Trophoblast cell (in vitro differentiated cells and primary cell): ENCODE results near the gene TNFRSF12A.
"Not testable (repeated sequence)": the region's sequence is repeated elsewhere in the genome, so short reads cannot be mapped to it uniquely, and the experiment has no call there.

ENCODE experiments used
- DNase-seq, 2 donors: peaks; one replicate each; pipeline ENCODE4 v3.0.0-alpha.2; 2016
- H2AFZ ChIP-seq: 2 replicates; pipeline ENCODE4 v1.6.1; 2013; ENCODE audit warnings: low read length, moderate library complexity, mild to moderate bottlenecking; ENCODE audit not compliant: insufficient read depth, poor library complexity
- H2AK5ac ChIP-seq: 2 replicates; pipeline ENCODE4 v1.6.1; 2013; ENCODE audit warnings: mild to moderate bottlenecking, low read length
- H2BK120ac ChIP-seq: 2 replicates; pipeline ENCODE4 v1.6.1; 2013; ENCODE audit warnings: low read length, mild to moderate bottlenecking, moderate library complexity; ENCODE audit not compliant: insufficient read depth, poor library complexity
- H2BK12ac ChIP-seq: 2 replicates; pipeline ENCODE4 v1.6.1; 2013; ENCODE audit warnings: mild to moderate bottlenecking, low read length, moderate library complexity
- H2BK5ac ChIP-seq: 2 replicates; pipeline ENCODE4 v1.6.1; 2013; ENCODE audit warnings: low read length, low read depth, moderate library complexity, mild to moderate bottlenecking; ENCODE audit not compliant: poor library complexity
- H3K14ac ChIP-seq: 2 replicates; pipeline ENCODE4 v1.6.1; 2013; ENCODE audit warnings: mild to moderate bottlenecking, low read length
- H3K18ac ChIP-seq: 2 replicates; pipeline ENCODE4 v1.6.1; 2013; ENCODE audit warnings: mild to moderate bottlenecking, low read length
- H3K23ac ChIP-seq: 2 replicates; pipeline ENCODE4 v1.6.1; 2013; ENCODE audit warnings: low read length
- H3K27ac ChIP-seq: 2 replicates; pipeline ENCODE4 v1.5.1; 2013; ENCODE audit warnings: low read depth, mild to moderate bottlenecking, inconsistent platforms, low read length, moderate library complexity
- H3K27me3 ChIP-seq: 2 replicates; pipeline ENCODE4 v1.6.1; 2013; ENCODE audit warnings: inconsistent platforms, mild to moderate bottlenecking, low read length, moderate library complexity; ENCODE audit not compliant: insufficient read depth
- H3K36me3 ChIP-seq, 2 experiments: 1 replicate in 1 of 2; 2 replicates in 1 of 2; pipeline ENCODE4 v1.6.1; 2013; ENCODE audit warnings: low read length in 2 of 2, mild to moderate bottlenecking in 2 of 2, moderate library complexity in 1 of 2; ENCODE audit not compliant: insufficient read depth in 2 of 2, control insufficient read depth in 1 of 2
- H3K4ac ChIP-seq: 2 replicates; pipeline ENCODE4 v1.6.1; 2013; ENCODE audit warnings: low read depth, mild to moderate bottlenecking, low read length, moderate library complexity
- H3K4me1 ChIP-seq, 2 experiments: 1 replicate in 1 of 2; 2 replicates in 1 of 2; pipeline ENCODE4 v1.6.1; 2013; ENCODE audit warnings: low read length in 2 of 2, mild to moderate bottlenecking in 2 of 2, moderate library complexity in 1 of 2; ENCODE audit not compliant: insufficient read depth in 2 of 2, control insufficient read depth in 1 of 2
- H3K4me2 ChIP-seq: 2 replicates; pipeline ENCODE4 v1.6.1; 2013; ENCODE audit warnings: inconsistent platforms, mild to moderate bottlenecking, low read length, moderate library complexity
- H3K4me3 ChIP-seq: 2 replicates; pipeline ENCODE4 v1.5.1; 2013; ENCODE audit warnings: mild to moderate bottlenecking, low read depth, low read length, inconsistent platforms
- H3K79me1 ChIP-seq: one replicate; pipeline ENCODE4 v1.6.1; 2013; ENCODE audit warnings: low read length
- H3K79me2 ChIP-seq: 2 replicates; pipeline ENCODE4 v1.6.1; 2013; ENCODE audit warnings: low read length, mild to moderate bottlenecking; ENCODE audit not compliant: control insufficient read depth, insufficient read depth, poor library complexity
- H3K9ac ChIP-seq: 2 replicates; pipeline ENCODE4 v1.6.1; 2013; ENCODE audit warnings: mild to moderate bottlenecking, low read length
- H3K9me3 ChIP-seq: 2 replicates; pipeline ENCODE4 v1.6.1; 2013; ENCODE audit warnings: low read depth, mild to moderate bottlenecking, control low read depth, inconsistent platforms, low read length; ENCODE audit not compliant: insufficient read depth
- H4K12ac ChIP-seq: 2 replicates; pipeline ENCODE4 v1.6.1; 2013; ENCODE audit warnings: low read depth, mild to moderate bottlenecking, low read length, moderate library complexity
- H4K8ac ChIP-seq: 2 replicates; pipeline ENCODE4 v1.6.1; 2013; ENCODE audit warnings: low read depth, mild to moderate bottlenecking, low read length, moderate library complexity
- H4K91ac ChIP-seq: one replicate; pipeline ENCODE4 v1.6.1; 2013; ENCODE audit warnings: low read depth, mild to moderate bottlenecking, low read length, moderate library complexity
- WGBS: extraction: QIAGEN DNeasy Blood & Tissue Kit; methylation state at CpG from one replicate; pipeline ENCODE4 v1.1.7; 2013; ENCODE audit warnings: missing lambda C conversion rate; ENCODE audit not compliant: insufficient read length, insufficient coverage; ENCODE audit errors: extremely low coverage; 5-methylcytosine and 5-hydroxymethylcytosine counted together

TNFRSF12A gene

DNA sequence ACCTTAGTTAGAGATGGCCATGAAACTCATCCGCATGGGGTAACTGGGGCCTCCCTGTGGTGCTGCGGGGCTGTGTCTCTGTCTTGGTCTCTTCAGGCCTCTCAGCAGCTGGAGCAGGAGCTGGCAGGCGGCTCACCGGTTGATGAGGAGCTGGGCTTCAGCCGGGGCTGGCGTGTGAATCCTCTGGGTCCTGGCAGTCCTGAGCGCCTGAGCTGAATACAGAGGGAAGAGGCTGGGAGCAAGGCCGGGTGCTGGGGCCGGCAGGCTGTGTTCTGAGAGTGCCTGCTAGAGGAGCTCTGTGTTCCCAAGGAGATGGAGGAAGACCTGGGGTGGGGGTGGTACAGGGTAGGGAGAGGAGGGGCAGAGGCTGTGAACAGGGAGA lies 35.6 kb downstream of the TNFRSF12A start:
- no CpG with 5 or more reads among the region's 9 CpGs for WGBS

DNA sequence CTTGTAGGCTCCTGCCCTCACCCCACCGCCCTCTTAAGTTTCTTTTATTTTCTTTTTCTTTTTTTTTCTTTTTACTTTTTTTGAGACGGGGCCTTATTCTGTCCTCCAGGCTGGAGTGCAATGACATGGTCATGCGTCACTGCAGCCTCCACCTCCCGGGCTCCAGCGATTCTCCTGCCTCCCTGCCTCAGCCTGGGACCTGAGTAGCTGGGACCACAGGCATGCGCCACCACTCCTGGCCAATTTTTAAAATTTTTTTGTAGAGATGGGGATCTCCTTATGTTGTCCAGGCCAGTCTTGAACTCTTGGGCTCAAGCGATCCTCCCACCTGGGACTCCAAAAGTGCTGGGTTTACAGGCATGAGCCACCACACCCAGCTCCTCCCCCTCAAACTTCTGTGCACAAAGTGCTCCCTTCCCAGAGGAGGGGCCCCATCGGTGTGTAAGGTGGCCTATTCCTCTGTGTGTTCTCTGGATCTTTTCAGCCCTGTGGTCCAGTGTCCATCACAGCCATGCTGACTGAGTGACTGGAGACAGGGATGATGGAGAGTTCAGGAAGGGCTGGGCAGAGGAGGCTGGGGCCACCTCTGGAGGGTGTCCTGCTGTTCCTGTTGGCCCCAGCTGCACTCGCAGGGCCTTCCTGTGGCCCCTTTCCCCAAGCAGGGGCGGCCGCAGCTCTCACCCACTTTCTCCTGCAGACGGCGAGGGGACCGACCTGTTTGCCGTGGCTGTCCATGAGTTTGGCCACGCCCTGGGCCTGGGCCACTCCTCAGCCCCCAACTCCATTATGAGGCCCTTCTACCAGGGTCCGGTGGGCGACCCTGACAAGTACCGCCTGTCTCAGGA lies 36.4 kb downstream of the TNFRSF12A start:
- peaks cover 5% of the 10 kb centered on the region for H3K79me2 ChIP-seq
- H2BK12ac ChIP-seq, result no peak overlapping the region
- no peak overlapping the region for H3K4me3 ChIP-seq
- DNase-seq, result peak; percentile 74 to 75
- H3K4ac ChIP-seq, result no peak overlapping the region
- H3K27me3 ChIP-seq, result no peaks in the 10 kb centered on the region
- H3K4me2 ChIP-seq, result no peak overlapping the region
- H4K91ac ChIP-seq, result no peak overlapping the region
- no peak overlapping the region for H3K14ac ChIP-seq
- no peak overlapping the region for H2AFZ ChIP-seq
- H3K79me1 ChIP-seq, result peaks cover 10% of the 10 kb centered on the region
- H4K8ac ChIP-seq, result no peak overlapping the region
- no peak overlapping the region for H3K18ac ChIP-seq
- no peak overlapping the region for H2BK120ac ChIP-seq
- peaks cover 10 to 11% of the 10 kb centered on the region in 2 experiments for H3K4me1 ChIP-seq
- H3K36me3 ChIP-seq, result peaks cover 2 to 7% of the 10 kb centered on the region in 2 experiments
- no peak overlapping the region for H2AK5ac ChIP-seq
- no peak overlapping the region for H3K23ac ChIP-seq
- no peak overlapping the region for H3K27ac ChIP-seq
- H3K9ac ChIP-seq, result no peak overlapping the region
- no CpG with 5 or more reads among the region's 19 CpGs for WGBS
- no peaks in the 10 kb centered on the region for H3K9me3 ChIP-seq
- no peak overlapping the region for H2BK5ac ChIP-seq
- no peak overlapping the region for H4K12ac ChIP-seq

More for the DNA sequence above, 35.6 kb downstream of the TNFRSF12A start:
- H2BK12ac ChIP-seq, H3K9me3 ChIP-seq, H3K4ac ChIP-seq, H3K14ac ChIP-seq, H2AFZ ChIP-seq, H4K12ac ChIP-seq, H2AK5ac ChIP-seq, H4K8ac ChIP-seq, H2BK5ac ChIP-seq, H3K27me3 ChIP-seq, H3K23ac ChIP-seq, H3K36me3 ChIP-seq, H3K27ac ChIP-seq, DNase-seq, H3K18ac ChIP-seq, H2BK120ac ChIP-seq, H3K79me1 ChIP-seq, H4K91ac ChIP-seq, H3K9ac ChIP-seq, H3K4me3 ChIP-seq, H3K4me2 ChIP-seq, H3K79me2 ChIP-seq: not testable (repeated sequence)
- H3K4me1 ChIP-seq, result peaks cover 10 to 11% of the 10 kb centered on the region in 2 experiments

DNA sequence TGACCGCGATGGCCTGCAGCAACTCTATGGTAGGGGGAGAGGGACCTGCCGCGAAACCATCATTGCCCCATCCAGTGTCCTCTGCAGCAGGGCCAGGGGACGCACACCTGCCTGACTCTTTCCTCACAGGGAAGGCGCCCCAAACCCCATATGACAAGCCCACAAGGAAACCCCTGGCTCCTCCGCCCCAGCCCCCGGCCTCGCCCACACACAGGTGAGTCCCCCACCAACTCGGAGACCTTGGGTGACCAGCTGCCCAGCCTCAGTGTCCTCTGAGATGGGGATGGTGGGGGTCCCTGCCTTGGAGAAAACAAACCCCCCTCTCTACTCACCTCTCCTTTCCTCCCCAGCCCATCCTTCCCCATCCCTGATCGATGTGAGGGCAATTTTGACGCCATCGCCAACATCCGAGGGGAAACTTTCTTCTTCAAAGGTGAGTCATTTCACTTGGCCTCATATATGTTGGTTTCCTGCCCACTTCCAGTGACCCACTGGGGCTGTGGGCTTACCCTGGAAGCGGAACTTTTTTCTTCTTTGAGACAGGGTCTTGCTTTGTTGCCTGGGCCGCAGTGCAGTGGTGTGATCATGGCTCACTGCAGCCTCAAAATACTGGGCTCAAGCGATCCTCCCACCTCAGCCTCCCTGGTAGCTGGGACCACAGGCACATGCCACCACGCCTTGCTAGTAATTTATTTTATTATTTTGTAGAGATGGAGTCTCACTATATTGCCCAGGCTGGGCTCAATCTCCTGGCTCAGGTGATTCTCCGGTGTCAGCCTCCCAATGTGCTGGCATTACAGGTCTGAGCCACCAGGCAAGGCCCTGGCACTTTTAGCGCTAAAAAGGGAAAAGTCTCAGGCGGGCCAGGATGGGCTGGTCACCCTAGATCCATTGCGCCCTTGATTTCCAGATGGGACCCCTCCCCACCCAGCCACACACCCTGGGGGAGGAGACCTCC lies 37.3 kb downstream of the TNFRSF12A start:
- H3K14ac ChIP-seq, result no peak overlapping the region
- H3K79me1 ChIP-seq, result peaks cover 10% of the 10 kb centered on the region

More for the DNA sequence above, 37.3 kb downstream of the TNFRSF12A start:
- Histone ChIP-seq H3K23ac (no peak overlapping the region), H2BK120ac (no peak overlapping the region), H4K12ac (no peak overlapping the region), H4K8ac (no peak overlapping the region), H3K4me1 (peaks cover 10 to 11% of the 10 kb centered on the region in 2 experiments), H3K79me2 (peaks cover 5% of the 10 kb centered on the region), H3K4me2 (peak overlapping the region; percentile 87), H2AFZ (no peak overlapping the region), H2AK5ac (no peak overlapping the region), H3K4ac (no peak overlapping the region), H4K91ac (no peak overlapping the region), H2BK5ac (no peak overlapping the region), H3K36me3 (peaks cover 2 to 7% of the 10 kb centered on the region in 2 experiments), H3K9ac (no peak overlapping the region), H3K4me3 (no peak overlapping the region), H2BK12ac (no peak overlapping the region), H3K27me3 (no peaks in the 10 kb centered on the region), H3K9me3 (no peaks in the 10 kb centered on the region), H3K18ac (no peak overlapping the region), H3K27ac (no peak overlapping the region)
- no CpG with 5 or more reads among the region's 22 CpGs for WGBS
- DNase-seq, result no peak
